Umbilical cord (tissue), 2 donors: ENCODE measurements around the gene TMEM72. TPM values are rescaled to one million over a fixed set of nuclear protein-coding genes. Genes with fewer than 3 reads are reported as not detected.

Source experiments
- DNase-seq: peaks from one replicate; pipeline ENCODE4 v3.0.0-alpha.2; 2015; ENCODE audit warnings: low spot score
- total RNA-seq: library from RNA; depleted of rRNA; stranded (reverse); fragments of >200 nt; gene quantifications from one replicate; pipeline ENCODE4 v1.2.3, GENCODE V29; 2014; ENCODE audit warnings: low replicate concordance; ENCODE audit not compliant: insufficient read depth

Gene TMEM72
- total RNA-seq, 1 donor from 2014 or later, result 2.2 TPM

GRCh38 chr10:44966816-44967509 lies 55.8 kb downstream of the TMEM72 start:
- no peak for DNase-seq

DNA sequence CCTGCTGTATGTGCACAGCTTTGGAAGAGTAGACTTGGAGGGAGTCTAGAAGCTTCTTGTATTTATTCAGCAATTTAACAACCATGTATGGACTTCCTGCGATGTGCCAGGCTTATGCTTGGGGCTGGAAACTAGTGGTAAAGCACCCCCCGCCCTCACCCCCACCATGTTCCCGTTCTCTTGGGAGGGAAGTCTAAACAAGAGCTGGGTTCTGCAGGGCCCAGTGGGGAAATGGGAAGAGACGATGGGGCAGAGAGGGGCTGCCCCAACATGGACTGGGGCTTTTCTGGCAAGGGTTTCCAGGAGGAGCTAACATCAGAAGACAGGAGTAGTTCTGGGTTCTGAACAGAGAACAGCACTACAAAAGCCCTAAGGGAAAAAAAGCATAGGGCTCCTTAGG lies 56.5 kb downstream of the TMEM72 start:
- DNase-seq, result no peak

DNA sequence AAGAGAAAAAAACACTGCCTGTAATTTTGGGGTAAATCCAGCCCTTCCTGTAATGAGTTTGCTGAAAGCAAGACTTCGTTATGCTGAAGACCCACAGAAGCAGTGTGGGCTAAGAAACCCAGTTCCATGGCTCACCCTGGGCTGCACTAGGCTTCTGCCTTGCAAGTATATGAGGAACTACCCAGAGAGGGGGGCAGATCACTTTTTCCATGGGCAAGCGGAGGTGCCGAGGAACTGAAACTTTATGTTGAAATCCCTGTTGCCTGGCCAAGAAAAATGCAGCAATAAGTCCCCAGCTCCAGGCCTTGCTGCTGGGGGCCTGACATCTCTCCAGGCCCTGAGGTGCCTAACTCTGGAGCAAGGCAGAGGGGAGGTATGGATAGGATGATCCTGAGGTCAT lies 57.0 kb downstream of the TMEM72 start:
- peak; percentile 77 for DNase-seq

DNA sequence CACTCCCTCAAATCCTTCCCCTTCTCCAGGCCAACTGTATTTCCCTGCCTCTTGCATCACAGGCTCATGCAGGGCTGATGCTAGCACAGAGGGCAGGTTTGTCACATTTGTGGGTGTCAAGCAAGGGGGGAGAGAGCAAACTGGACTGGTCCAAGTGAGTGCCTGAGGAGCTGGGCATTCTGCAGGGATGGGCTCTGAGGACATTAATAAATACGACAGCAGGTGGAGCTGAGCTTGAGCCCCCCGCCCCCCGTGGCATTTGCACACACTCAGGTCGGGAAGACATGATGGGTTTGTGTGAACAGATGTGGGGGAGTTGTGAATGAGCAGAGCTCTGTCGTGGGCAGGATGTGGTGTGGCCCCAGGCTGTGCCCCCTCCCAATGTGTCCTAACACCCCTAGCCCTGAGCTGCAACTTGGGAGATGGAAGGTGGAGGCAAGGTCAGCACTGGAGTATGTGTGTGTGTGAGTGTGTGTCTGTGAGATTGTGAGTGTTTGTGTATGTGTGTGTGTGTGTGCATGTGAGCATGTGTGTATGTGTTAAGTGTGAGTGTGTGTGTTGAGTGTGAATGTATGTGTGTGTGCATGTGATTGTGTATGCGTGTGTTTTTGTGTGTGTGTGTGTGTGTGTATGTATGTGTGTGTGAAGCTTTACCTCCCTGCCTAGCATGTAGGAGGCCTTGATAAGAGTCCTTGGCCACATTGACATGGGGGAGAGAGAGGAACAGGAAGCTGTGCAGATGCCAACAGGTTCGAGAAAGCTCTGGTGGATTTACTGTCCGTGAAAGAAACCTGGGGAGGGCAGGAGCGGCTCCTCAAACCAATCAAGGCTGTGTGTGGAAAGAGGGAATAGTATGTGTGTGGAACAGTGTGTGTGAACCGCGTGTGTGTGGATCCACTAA lies 57.6 kb downstream of the TMEM72 start:
- DNase-seq, result no peak

- no peak for DNase-seq
Observed at GRCh38 chr10:44969854-44970253, 58.7 kb downstream of the TMEM72 start.

DNA sequence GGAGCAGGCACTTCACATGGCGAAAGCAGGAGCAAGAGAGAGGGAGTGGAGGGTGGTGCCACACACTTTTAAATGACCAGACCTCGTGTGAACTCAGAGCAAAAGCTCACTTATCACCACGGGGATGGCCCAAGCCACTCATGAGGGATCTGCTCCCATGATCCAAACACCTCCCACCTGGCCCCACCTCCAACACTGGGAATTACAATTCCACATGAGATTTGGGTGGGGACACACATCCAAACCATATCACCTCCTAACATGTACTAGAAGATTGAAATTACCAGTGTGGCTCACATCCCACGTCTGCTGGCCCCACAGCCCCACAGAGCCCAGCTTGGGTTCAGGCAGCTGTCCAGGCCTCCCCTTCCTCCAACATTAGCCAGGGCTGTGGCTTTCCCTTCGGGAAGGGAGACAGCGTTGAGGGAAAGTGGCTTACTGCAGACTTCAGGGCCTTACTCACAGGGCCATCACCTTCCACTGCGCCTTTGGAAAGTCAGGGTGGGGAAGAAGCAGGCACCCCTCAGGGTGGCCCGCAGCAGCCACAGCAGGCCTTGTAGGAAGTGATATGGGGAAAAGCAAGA lies 59.8 kb downstream of the TMEM72 start:
- no peak for DNase-seq

DNA sequence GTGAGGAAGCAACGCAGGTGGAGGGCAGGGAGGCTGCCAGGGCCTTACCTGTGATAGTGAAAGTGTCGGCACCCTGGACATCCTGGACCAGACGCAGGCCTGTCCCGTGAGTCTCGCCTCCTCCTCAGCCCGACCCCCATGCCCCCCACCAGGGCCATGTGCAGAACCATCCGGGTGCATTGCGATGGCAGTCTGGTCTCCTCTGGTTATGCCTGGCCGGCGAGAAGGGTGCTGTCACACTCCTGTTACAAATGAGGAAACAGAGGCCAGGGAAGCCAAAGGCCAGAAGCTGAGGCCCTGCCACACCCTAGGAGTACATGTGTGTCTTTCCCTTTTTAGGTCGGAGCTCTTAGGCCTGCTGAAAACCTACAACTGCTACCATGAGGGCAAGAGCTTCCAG lies 60.3 kb downstream of the TMEM72 start:
- no peak for DNase-seq

- no peak for DNase-seq
Observed at GRCh38 chr10:44971935-44972757, 61.0 kb downstream of the TMEM72 start.

GRCh38 chr10:44972874-44973306 lies 61.8 kb downstream of the TMEM72 start:
- DNase-seq, result no peak

- no peak for DNase-seq
Observed at GRCh38 chr10:44973323-44974081, 62.4 kb downstream of the TMEM72 start.

- no peak for DNase-seq
Observed at GRCh38 chr10:44974082-44974627, 63.0 kb downstream of the TMEM72 start.

DNA sequence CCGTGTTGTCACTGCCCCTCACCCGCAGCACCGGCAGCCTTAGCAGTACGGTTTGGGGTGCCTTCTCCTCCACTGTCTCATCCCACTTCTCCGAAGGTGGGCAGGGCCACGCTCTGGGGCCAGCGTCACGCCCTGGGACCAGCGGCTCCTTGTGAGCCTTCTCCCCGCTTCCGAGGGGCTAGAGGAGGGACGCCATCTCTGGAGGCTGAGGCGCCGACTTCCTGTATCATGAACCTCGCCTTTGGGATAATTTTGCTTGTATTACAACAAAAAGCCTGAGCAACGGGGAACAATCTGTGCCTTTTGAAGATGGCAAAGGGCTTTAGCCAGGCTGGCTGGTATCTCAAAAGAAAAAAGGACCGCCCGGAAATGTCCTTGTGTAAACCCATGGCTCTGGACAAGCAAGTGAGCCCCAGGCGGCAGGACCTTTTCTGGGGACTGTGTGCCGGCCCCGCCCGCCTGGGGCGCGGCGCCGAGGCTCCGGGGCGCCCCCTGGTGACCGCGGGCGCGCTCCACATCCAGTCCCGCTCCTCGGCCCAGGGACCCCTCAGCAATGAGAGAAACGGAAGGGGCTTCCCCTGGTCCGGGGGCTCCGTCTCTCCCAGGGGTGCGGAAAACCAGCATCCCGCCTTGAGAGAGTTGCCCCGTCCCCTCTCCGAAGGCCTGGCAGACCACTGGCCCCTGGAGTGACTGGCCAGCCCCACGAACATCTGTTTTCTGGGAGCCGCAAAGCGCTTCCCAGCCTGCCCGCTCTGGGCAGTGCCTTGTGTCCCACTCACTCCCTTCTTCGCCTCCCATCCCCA lies 63.7 kb downstream of the TMEM72 start:
- peak; percentile 79 for DNase-seq

DNA sequence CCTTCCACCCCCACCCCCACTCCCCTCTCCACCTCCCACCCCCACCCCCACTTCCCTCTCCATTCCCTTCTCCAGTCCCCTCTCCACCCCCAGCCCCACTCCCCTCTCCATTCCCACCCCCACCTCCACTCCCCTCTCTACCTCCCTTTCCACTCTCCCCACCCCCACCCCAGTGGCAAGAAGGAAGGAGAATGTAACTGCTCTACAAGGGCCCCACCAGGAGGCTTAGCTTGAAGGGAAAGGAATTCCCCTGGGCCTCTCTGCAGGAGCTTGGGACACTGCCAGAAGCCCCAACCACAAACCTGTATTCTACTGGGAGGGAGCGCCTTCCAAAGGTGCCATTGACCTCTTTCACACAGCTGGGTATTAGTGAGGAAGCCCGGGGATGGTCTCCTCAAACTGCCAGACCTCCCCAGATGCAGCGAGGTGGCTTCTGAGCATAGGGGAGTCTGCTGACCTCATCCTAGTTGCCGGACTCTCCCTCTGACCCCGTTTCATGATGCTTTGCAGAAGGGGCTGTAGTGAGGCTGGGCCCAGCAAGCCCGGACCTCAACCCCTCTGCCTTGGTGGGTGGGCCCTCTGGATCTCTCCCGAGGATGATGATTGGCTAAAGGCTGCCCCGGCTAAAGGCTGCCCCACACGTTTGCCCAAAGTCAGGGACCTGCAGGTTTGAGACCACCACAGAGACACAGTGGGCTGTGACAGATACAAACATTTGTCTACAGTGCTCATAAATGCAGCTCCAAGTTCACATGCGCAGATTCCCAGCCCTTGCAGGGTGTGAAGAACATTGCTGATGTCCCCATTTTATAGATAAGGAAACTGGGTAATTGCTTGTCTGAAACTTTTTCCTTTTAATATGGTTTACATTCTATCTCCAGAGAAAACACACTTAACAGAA lies 64.5 kb downstream of the TMEM72 start:
- peak; percentile 75 for DNase-seq

- no peak for DNase-seq
Observed at GRCh38 chr10:44976352-44977198, 65.4 kb downstream of the TMEM72 start.

- no peak for DNase-seq
Observed at GRCh38 chr10:44977287-44978212, 66.4 kb downstream of the TMEM72 start.

DNA sequence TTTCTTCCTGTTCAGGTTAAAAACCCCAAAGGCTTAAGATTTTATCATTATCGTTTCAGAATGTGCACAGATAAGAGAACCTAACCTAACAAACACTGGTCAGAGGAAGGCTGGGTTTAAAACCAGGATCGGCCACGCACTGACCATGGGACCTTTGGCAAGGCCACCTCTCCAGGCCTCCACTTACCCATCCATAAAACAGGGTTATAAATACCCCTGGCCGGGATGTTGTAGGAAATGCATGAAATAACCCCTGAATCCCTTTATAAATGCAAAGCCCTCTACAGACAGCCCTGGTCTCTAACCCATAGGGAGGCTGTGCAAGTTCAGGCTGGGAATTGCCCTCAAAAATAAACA lies 67.1 kb downstream of the TMEM72 start:
- no peak for DNase-seq
